Activated naive CD8-positive, alpha-beta T cell treated with anti-CD3 and anti-CD28 coated beads, Interleukin-2, amount 50 U/mL, for 24 hours (primary cell): ENCODE results near the gene PTPRE.

Source experiments
- ATAC-seq: fragments of 150-1000 bp; cut with Tn5 transposase; one replicate; pipeline ENCODE4 v1.10.0; 2021
- DNase-seq: peaks from one replicate; pipeline ENCODE4 v3.0.0; 2021
- H3K27ac Mint-ChIP-seq: one replicate; pipeline ENCODE4 v1.8.0; 2021; ENCODE audit warnings: mild to moderate bottlenecking, mixed read lengths
- H3K27me3 Mint-ChIP-seq: one replicate; pipeline ENCODE4 v1.8.0; 2021; ENCODE audit warnings: mixed read lengths
- H3K36me3 Mint-ChIP-seq: one replicate; pipeline ENCODE4 v1.8.0; 2021; ENCODE audit warnings: low read depth, mixed read lengths
- H3K4me1 Mint-ChIP-seq: one replicate; pipeline ENCODE4 v1.8.0; 2021; ENCODE audit warnings: mixed read lengths
- H3K4me3 Mint-ChIP-seq: one replicate; pipeline ENCODE4 v1.8.0; 2021; ENCODE audit warnings: mild to moderate bottlenecking, moderate library complexity, mixed read lengths
- H3K9me3 Mint-ChIP-seq: one replicate; pipeline ENCODE4 v1.8.0; 2021; ENCODE audit warnings: mixed read lengths

The PTPRE gene

GRCh38 chr10:127921075-127921752 is 14.3 kb downstream of the PTPRE start:
- ATAC-seq: no peak

GRCh38 chr10:127921753-127922145 is 14.8 kb downstream of the PTPRE start:
- peaks cover 11% of the 10 kb centered on the region for H3K4me1 Mint-ChIP-seq
- DNase-seq (no peak), ATAC-seq (no peak)
- peaks cover 2% of the 10 kb centered on the region for H3K36me3 Mint-ChIP-seq
- no peaks in the 10 kb centered on the region for H3K27me3 Mint-ChIP-seq
- H3K27ac Mint-ChIP-seq: no peak overlapping the region
- H3K9me3 Mint-ChIP-seq: no peaks in the 10 kb centered on the region
- no peak overlapping the region for H3K4me3 Mint-ChIP-seq

More at GRCh38 chr10:127921075-127921752, 14.3 kb downstream of the PTPRE start:
- H3K36me3 Mint-ChIP-seq: peaks cover 2% of the 10 kb centered on the region
- no peak for DNase-seq
- no peaks in the 10 kb centered on the region for H3K27me3 Mint-ChIP-seq
- H3K4me1 Mint-ChIP-seq: peaks cover 11% of the 10 kb centered on the region
- no peak overlapping the region for H3K27ac Mint-ChIP-seq
- H3K4me3 Mint-ChIP-seq: no peak overlapping the region
- H3K9me3 Mint-ChIP-seq: no peaks in the 10 kb centered on the region

GRCh38 chr10:127922206-127922605 is 15.3 kb downstream of the PTPRE start:
- no peak for DNase-seq
- H3K36me3 Mint-ChIP-seq: no peaks in the 10 kb centered on the region
- ATAC-seq: no peak
- H3K9me3 Mint-ChIP-seq: no peaks in the 10 kb centered on the region
- H3K27me3 Mint-ChIP-seq: no peaks in the 10 kb centered on the region
- H3K27ac Mint-ChIP-seq: no peak overlapping the region
- peaks cover 11% of the 10 kb centered on the region for H3K4me1 Mint-ChIP-seq
- H3K4me3 Mint-ChIP-seq: no peak overlapping the region

GRCh38 chr10:127922675-127923366 is 15.9 kb downstream of the PTPRE start:
- no peak for DNase-seq
- H3K9me3 Mint-ChIP-seq: no peaks in the 10 kb centered on the region
- peaks cover 11% of the 10 kb centered on the region for H3K4me1 Mint-ChIP-seq
- H3K4me3 Mint-ChIP-seq: no peak overlapping the region
- H3K36me3 Mint-ChIP-seq: no peaks in the 10 kb centered on the region
- no peaks in the 10 kb centered on the region for H3K27me3 Mint-ChIP-seq
- no peak overlapping the region for H3K27ac Mint-ChIP-seq
- ATAC-seq: no peak

GRCh38 chr10:127923646-127924045 is 16.7 kb downstream of the PTPRE start:
- no peak for ATAC-seq
- Mint-ChIP-seq H3K4me3 (no peak overlapping the region), H3K27ac (no peak overlapping the region)

GRCh38 chr10:127925471-127926207 is 18.7 kb downstream of the PTPRE start:
- no peak for DNase-seq
- no peaks in the 10 kb centered on the region for H3K4me1 Mint-ChIP-seq
- no peaks in the 10 kb centered on the region for H3K9me3 Mint-ChIP-seq
- no peaks in the 10 kb centered on the region for H3K27me3 Mint-ChIP-seq
- no peaks in the 10 kb centered on the region for H3K36me3 Mint-ChIP-seq
- no peak overlapping the region for H3K4me3 Mint-ChIP-seq
- no peak overlapping the region for H3K27ac Mint-ChIP-seq
- ATAC-seq: no peak

More at GRCh38 chr10:127923646-127924045, 16.7 kb downstream of the PTPRE start:
- Mint-ChIP-seq H3K27me3 (no peaks in the 10 kb centered on the region), H3K4me1 (peaks cover 11% of the 10 kb centered on the region), H3K9me3 (no peaks in the 10 kb centered on the region), H3K36me3 (no peaks in the 10 kb centered on the region)
- DNase-seq: no peak

- ATAC-seq: no peak
- no peaks in the 10 kb centered on the region for H3K27me3 Mint-ChIP-seq
- H3K36me3 Mint-ChIP-seq: no peaks in the 10 kb centered on the region
- no peak overlapping the region for H3K4me3 Mint-ChIP-seq
- no peak for DNase-seq
- no peak overlapping the region for H3K27ac Mint-ChIP-seq
- H3K4me1 Mint-ChIP-seq: no peaks in the 10 kb centered on the region
- no peaks in the 10 kb centered on the region for H3K9me3 Mint-ChIP-seq
Measured at GRCh38 chr10:127926455-127926854, 19.6 kb downstream of the PTPRE start.

GRCh38 chr10:127928021-127928806 is 21.3 kb downstream of the PTPRE start:
- Mint-ChIP-seq H3K36me3 (no peaks in the 10 kb centered on the region), H3K27ac (no peak overlapping the region), H3K9me3 (no peaks in the 10 kb centered on the region), H3K4me1 (no peaks in the 10 kb centered on the region), H3K27me3 (no peaks in the 10 kb centered on the region), H3K4me3 (no peak overlapping the region)
- ATAC-seq (no peak), DNase-seq (no peak)

GRCh38 chr10:127932521-127933270 is 25.8 kb downstream of the PTPRE start:
- DNase-seq: no peak
- H3K36me3 Mint-ChIP-seq: no peaks in the 10 kb centered on the region
- H3K27ac Mint-ChIP-seq: no peak overlapping the region
- H3K4me3 Mint-ChIP-seq: no peak overlapping the region
- H3K9me3 Mint-ChIP-seq: no peaks in the 10 kb centered on the region
- peaks cover 7% of the 10 kb centered on the region for H3K27me3 Mint-ChIP-seq
- no peaks in the 10 kb centered on the region for H3K4me1 Mint-ChIP-seq
- no peak for ATAC-seq

- Mint-ChIP-seq H3K4me3 (no peak overlapping the region), H3K27ac (no peak overlapping the region), H3K36me3 (no peaks in the 10 kb centered on the region), H3K27me3 (peaks cover 9% of the 10 kb centered on the region), H3K4me1 (peaks cover 3% of the 10 kb centered on the region), H3K9me3 (no peaks in the 10 kb centered on the region)
- DNase-seq: no peak
- ATAC-seq: no peak
Measured at GRCh38 chr10:127933271-127933670, 26.4 kb downstream of the PTPRE start.

- Mint-ChIP-seq H3K36me3 (no peaks in the 10 kb centered on the region), H3K27ac (no peak overlapping the region), H3K4me3 (no peak overlapping the region), H3K9me3 (no peaks in the 10 kb centered on the region), H3K27me3 (peaks cover 12% of the 10 kb centered on the region), H3K4me1 (peaks cover 3% of the 10 kb centered on the region)
- ATAC-seq (no peak), DNase-seq (no peak)
Measured at GRCh38 chr10:127934383-127934782, 27.5 kb downstream of the PTPRE start.

GRCh38 chr10:127935071-127935561 is 28.2 kb downstream of the PTPRE start:
- H3K27me3 Mint-ChIP-seq: peaks cover 15% of the 10 kb centered on the region
- H3K4me1 Mint-ChIP-seq: peaks cover 3% of the 10 kb centered on the region
- H3K4me3 Mint-ChIP-seq: no peak overlapping the region
- H3K36me3 Mint-ChIP-seq: no peaks in the 10 kb centered on the region
- DNase-seq (no peak), ATAC-seq (no peak)
- no peaks in the 10 kb centered on the region for H3K9me3 Mint-ChIP-seq
- no peak overlapping the region for H3K27ac Mint-ChIP-seq

GRCh38 chr10:127937069-127937468 is 30.2 kb downstream of the PTPRE start:
- DNase-seq (no peak), ATAC-seq (no peak)
- Mint-ChIP-seq H3K36me3 (no peaks in the 10 kb centered on the region), H3K4me1 (peaks cover 3% of the 10 kb centered on the region), H3K27ac (no peak overlapping the region), H3K4me3 (no peak overlapping the region), H3K27me3 (peaks cover 15% of the 10 kb centered on the region), H3K9me3 (no peaks in the 10 kb centered on the region)
